ENCODE measurements around the gene CDCA3. TPM values are rescaled to one million over a fixed set of nuclear protein-coding genes. Genes with fewer than 3 reads are reported as not detected.

Gene CDCA3
- total and polyA plus RNA-seq, 2 of the 13 experiments (the other 11 are each of a cell fraction or from before 2014, with no cell fraction given) = 32.7 to 56.5 TPM

DNA sequence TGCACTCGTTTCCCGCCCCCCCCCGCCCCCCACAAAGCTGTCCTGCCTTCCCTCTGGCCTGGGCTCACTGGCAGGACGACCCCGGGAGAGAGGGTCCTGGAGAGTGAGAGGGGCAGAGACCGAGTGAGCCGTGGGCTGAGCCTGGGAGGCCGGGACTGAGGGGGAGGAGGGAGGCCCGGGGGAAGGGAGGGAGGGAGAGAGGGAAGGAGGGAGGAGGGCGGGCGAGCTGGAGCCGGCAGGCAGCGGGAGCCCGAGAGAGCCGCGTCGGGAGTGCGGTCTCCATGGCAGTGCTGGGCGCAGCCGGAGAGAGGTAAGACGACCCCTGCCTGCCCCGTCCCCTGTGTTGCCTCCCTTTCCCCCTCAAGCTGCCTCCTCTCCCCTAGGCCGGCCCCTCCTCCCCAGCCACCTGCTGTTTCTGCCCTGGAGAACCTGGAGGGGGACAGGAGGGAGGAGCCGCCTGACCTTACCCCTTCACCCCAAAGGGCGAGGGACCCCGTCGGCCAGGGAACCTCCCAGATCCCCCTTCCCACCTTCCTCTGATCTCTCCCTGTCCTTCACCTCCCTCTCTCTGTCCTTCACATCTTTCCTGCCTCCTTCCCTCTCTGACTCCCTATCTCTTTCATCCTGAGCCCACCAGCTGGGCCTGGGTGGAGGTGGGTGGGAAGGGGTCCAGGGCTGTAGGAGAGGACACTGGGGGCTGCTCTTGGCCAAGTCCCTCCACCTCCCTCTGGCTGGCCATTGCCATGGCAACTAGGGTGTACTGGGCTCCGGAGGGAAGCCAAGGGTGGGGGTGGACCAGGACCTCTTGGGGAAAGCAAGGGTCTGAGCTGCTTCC, 29.3 kb downstream of the CDCA3 start, which contains the start of gene GPR162:
TSS of gene GPR162 (plus strand) at position 231 of the 835 bp plus-strand sequence. CDS start 2,078 bp downstream, outside the sequence.
- ChIA-PET CTCF (ENCODE audit: low intra/inter-chr PET ratio, low total read pairs) (no interaction called here), POLR2A (interaction anchor here (0.8 to 2.0 kb wide), 3 partner anchors 8 to 69 kb away, joined by 3 to 13 read pairs (median 4); partner anchors contain the start of gene MLF2)
- no peak within 1 kb of the TSS for H2AFZ ChIP-seq (ENCODE audit: low read length)
- H3K4me1 ChIP-seq (ENCODE audit: insufficient read depth, low read length) = peaks cover 42% of the 10 kb centered on the region
- intact Hi-C loops (cut with micrococcal nuclease; ENCODE audit: unreplicated experiment) (loop anchor here (10.0 kb wide), 1 partner anchor 207 kb away; no protein-coding TSS in a partner anchor), in situ Hi-C loops (cut with HindIII; ENCODE audit: extremely low pct_ligation_motif_present, low pct_unique_long_range_greater_than_20kb) (no loop called here)
- FAIRE-seq (no peak), DNase-seq (ENCODE audit: low spot score) (no peak), ATAC-seq (peak; percentile 32)
- BruUV-seq (replicated peaks) = no TSS peak
- WGBS (ENCODE audit: low lambda C conversion rate) = 6% methylated on average over 23 of the region's 28 CpGs
- H3K4me3 ChIP-seq (replicated peaks in 1 of 3; ENCODE audit: insufficient read depth in 1 of 3, low read depth in 2 of 3, low read length in 3 of 3) = peak within 1 kb of the TSS in 2 of 3 experiments; percentile 45 to 60; a peak in 3 of 6 replicates
- no peaks in the 10 kb centered on the region for H4K20me1 ChIP-seq (ENCODE audit: insufficient read depth, low read length)
- no peaks in the 10 kb centered on the region for H3K79me2 ChIP-seq (ENCODE audit: insufficient read depth, low read length)
- H3K36me3 ChIP-seq (replicated peaks in 1 of 2; ENCODE audit: control insufficient read depth in 1 of 2, insufficient read depth in 2 of 2, low read length in 2 of 2) = no peaks in the 10 kb centered on the region
- H3K27ac ChIP-seq (ENCODE audit: extremely low read length, insufficient read depth, low read length) = no peak within 1 kb of the TSS
- H3K4me2 ChIP-seq (ENCODE audit: low read depth, low read length) = peak within 1 kb of the TSS; percentile 72
- H3K9ac ChIP-seq (ENCODE audit: insufficient read depth, low read depth, low read length) = peak within 1 kb of the TSS; percentile 31; the same call in 1 of the 2 replicates
- H3K27me3 ChIP-seq (ENCODE audit: control insufficient read depth in 1 of 2, insufficient read depth in 2 of 2, low read length in 2 of 2) = peaks cover 5 to 29% of the 10 kb centered on the region in 2 experiments; a peak in 4 of 5 replicates
- H3K9me3 ChIP-seq (ENCODE audit: low read length) = no peaks in the 10 kb centered on the region
- TF ChIP-seq FOXO1 (CRISPR knock-in tag; IDR thresholded peaks at IDR 0.05) (no peak), ZNF740 (CRISPR knock-in tag; IDR thresholded peaks at IDR 0.05) (no peak), HES4 (CRISPR knock-in tag; IDR thresholded peaks at IDR 0.05; ENCODE audit: borderline replicate concordance) (no peak), ZNF703 (CRISPR knock-in tag; IDR thresholded peaks at IDR 0.05; ENCODE audit: borderline replicate concordance) (no peak), NR1H2 (CRISPR knock-in tag; IDR thresholded peaks at IDR 0.05; ENCODE audit: borderline replicate concordance, low read depth) (no peak), HDAC2 (CRISPR knock-in tag; IDR thresholded peaks at IDR 0.05) (no peak), TAF15 (IDR thresholded peaks at IDR 0.05; ENCODE audit: low read depth, low read length, poor library complexity, severe bottlenecking) (no peak), ZSCAN25 (CRISPR knock-in tag; IDR thresholded peaks at IDR 0.05) (peak; percentile 78; the same call in 1 of the 2 replicates), ZNF552 (CRISPR knock-in tag; IDR thresholded peaks at IDR 0.05; ENCODE audit: borderline replicate concordance) (no peak), FOSL2 (CRISPR knock-in tag; IDR thresholded peaks at IDR 0.05) (no peak), ZNF839 (CRISPR knock-in tag; IDR thresholded peaks at IDR 0.05; ENCODE audit: borderline replicate concordance) (no peak), ZNF383 (CRISPR knock-in tag; IDR thresholded peaks at IDR 0.05; ENCODE audit: borderline replicate concordance) (no peak), ZNF24 (IDR thresholded peaks at IDR 0.05) (no peak), ETV6 (CRISPR knock-in tag; conservative IDR thresholded peaks at IDR 0.05) (no peak), MZF1 (CRISPR knock-in tag; IDR thresholded peaks at IDR 0.05; ENCODE audit: borderline replicate concordance) (no peak), MXD3 (CRISPR knock-in tag; IDR thresholded peaks at IDR 0.05) (no peak), ISL2 (CRISPR knock-in tag; IDR thresholded peaks at IDR 0.05) (no peak), IKZF4 (CRISPR knock-in tag; IDR thresholded peaks at IDR 0.05; ENCODE audit: borderline replicate concordance, low read depth, not compliant biosample characterization) (peak; percentile 43), PLSCR1 (CRISPR knock-in tag; IDR thresholded peaks at IDR 0.05; ENCODE audit: borderline replicate concordance) (no peak), ZNF720 (CRISPR knock-in tag; IDR thresholded peaks at IDR 0.05) (no peak), ZNF274 (CRISPR knock-in tag; IDR thresholded peaks at IDR 0.05) (no peak)
- TF ChIP-seq, protein P1, sequence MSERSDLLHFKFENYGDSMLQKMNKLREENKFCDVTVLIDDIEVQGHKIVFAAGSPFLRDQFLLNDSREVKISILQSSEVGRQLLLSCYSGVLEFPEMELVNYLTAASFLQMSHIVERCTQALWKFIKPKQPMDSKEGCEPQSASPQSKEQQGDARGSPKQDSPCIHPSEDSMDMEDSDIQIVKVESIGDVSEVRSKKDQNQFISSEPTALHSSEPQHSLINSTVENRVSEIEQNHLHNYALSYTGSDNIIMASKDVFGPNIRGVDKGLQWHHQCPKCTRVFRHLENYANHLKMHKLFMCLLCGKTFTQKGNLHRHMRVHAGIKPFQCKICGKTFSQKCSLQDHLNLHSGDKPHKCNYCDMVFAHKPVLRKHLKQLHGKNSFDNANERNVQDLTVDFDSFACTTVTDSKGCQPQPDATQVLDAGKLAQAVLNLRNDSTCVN (CRISPR knock-in tag; IDR thresholded peaks at IDR 0.05; ENCODE audit: borderline replicate concordance) = no peak

Data from HepG2 (cell line).